Loucy (cell line): ENCODE data around the gene GALNT10.
A peak's percentile ranks its signal among the peaks of the same experiment; 100 is the strongest.

Source experiments
- CTCF ChIP-seq: fragments of 200-600 bp; sonication (generic); conservative IDR thresholded peaks from 2 replicates; pipeline ENCODE4 v1.5.1; 2014; ENCODE audit warnings: mild to moderate bottlenecking, antibody characterized with exemption, low read length
- EZH2phosphoT487 ChIP-seq: fragments of 200-600 bp; IDR thresholded peaks from 2 replicates; pipeline ENCODE4 v1.6.1; 2018; ENCODE audit warnings: antibody characterized with exemption, mild to moderate bottlenecking, moderate library complexity, borderline replicate concordance

GRCh38 chr5:154405078-154405792 is 214.7 kb downstream of the GALNT10 start:
- TF ChIP-seq CTCF (peak; percentile 49), EZH2phosphoT487 (no peak)
